HG02798 (cell line): ENCODE measurements around the gene NTN1.

Source experiments
- ATAC-seq: cut with Tn5 transposase; IDR thresholded peaks from one replicate; pipeline ENCODE4 v1.9.1; 2021; ENCODE audit warnings: mild to moderate bottlenecking; ENCODE audit not compliant: unreplicated experiment, poor library complexity

NTN1 gene

GRCh38 chr17:9178319-9178718 lies 157.0 kb downstream of the NTN1 start:
- no peak for ATAC-seq

- ATAC-seq: no peak
These were observed 158.3 kb downstream of the NTN1 start for GRCh38 chr17:9179602-9180001.

- ATAC-seq: no peak
These were observed 160.3 kb downstream of the NTN1 start for GRCh38 chr17:9181640-9182039.

GRCh38 chr17:9183306-9183705 lies 162.0 kb downstream of the NTN1 start:
- no peak for ATAC-seq

- no peak for ATAC-seq
These were observed 163.8 kb downstream of the NTN1 start for GRCh38 chr17:9185142-9185541.

- no peak for ATAC-seq
These were observed 164.5 kb downstream of the NTN1 start for GRCh38 chr17:9185688-9186284.

GRCh38 chr17:9187828-9188227 lies 166.5 kb downstream of the NTN1 start:
- ATAC-seq: no peak

- ATAC-seq: no peak
These were observed 167.1 kb downstream of the NTN1 start for GRCh38 chr17:9188367-9188766.

- ATAC-seq: no peak
These were observed 168.6 kb downstream of the NTN1 start for GRCh38 chr17:9189870-9190269.

GRCh38 chr17:9192010-9192409 lies 170.7 kb downstream of the NTN1 start:
- ATAC-seq: no peak

- no peak for ATAC-seq
These were observed 174.1 kb downstream of the NTN1 start for GRCh38 chr17:9195411-9195810.

- ATAC-seq: no peak
These were observed 174.8 kb downstream of the NTN1 start for GRCh38 chr17:9195961-9196670.

- ATAC-seq: no peak
These were observed 178.6 kb downstream of the NTN1 start for GRCh38 chr17:9199571-9200551.

GRCh38 chr17:9200699-9201359 lies 179.5 kb downstream of the NTN1 start:
- ATAC-seq: peak; percentile 73

GRCh38 chr17:9202532-9202931 lies 181.2 kb downstream of the NTN1 start:
- no peak for ATAC-seq

GRCh38 chr17:9203771-9204425 lies 182.6 kb downstream of the NTN1 start:
- no peak for ATAC-seq

- no peak for ATAC-seq
These were observed 183.5 kb downstream of the NTN1 start for GRCh38 chr17:9204637-9205329.

- no peak for ATAC-seq
These were observed 184.5 kb downstream of the NTN1 start for GRCh38 chr17:9205520-9206409.

- no peak for ATAC-seq
These were observed 185.0 kb downstream of the NTN1 start for GRCh38 chr17:9206410-9206703.
